ENCODE data around the gene TRIOBP. TPM values are rescaled to one million over a fixed set of nuclear protein-coding genes. Genes with fewer than 3 reads are reported as not detected.
A peak's percentile ranks its signal among the peaks of the same experiment; 100 is the strongest.

Gene TRIOBP
- total and polyA plus RNA-seq, 2 of the 13 experiments (the other 11 are each of a cell fraction or from before 2014, with no cell fraction given) = 6.1 to 15.4 TPM

GRCh38 chr22:37803639-37804351, 106.9 kb downstream of the TRIOBP start (continued):
- peak; percentile 85 for TF ChIP-seq ZNF232 (CRISPR knock-in tag; IDR thresholded peaks at IDR 0.05; ENCODE audit: borderline replicate concordance)
- no peak for TF ChIP-seq CTCF (CRISPR knock-in tag; IDR thresholded peaks at IDR 0.05)
- no peak for TF ChIP-seq KMT2A (CRISPR knock-in tag; IDR thresholded peaks at IDR 0.05)
- no peak for TF ChIP-seq STAG1 (CRISPR knock-in tag; IDR thresholded peaks at IDR 0.05)
- no peak for TF ChIP-seq ZNF589 (CRISPR knock-in tag; conservative IDR thresholded peaks at IDR 0.05)
- TF ChIP-seq NONO (IDR thresholded peaks at IDR 0.05) = no peak
- 0 out of 2 replicates have a peak, but pooled peaks have one; percentile 21 for TF ChIP-seq NONO (CRISPR knock-in tag; conservative IDR thresholded peaks at IDR 0.05)
- no peak for TF ChIP-seq ZNF644 (CRISPR knock-in tag; IDR thresholded peaks at IDR 0.05; ENCODE audit: low read depth)
- no peak for TF ChIP-seq FOXC1 (CRISPR knock-in tag; IDR thresholded peaks at IDR 0.05; ENCODE audit: borderline replicate concordance)
- TF ChIP-seq ZNF276 (CRISPR knock-in tag; IDR thresholded peaks at IDR 0.05; ENCODE audit: low read depth) = no peak
- TF ChIP-seq ZNF83 (CRISPR knock-in tag; IDR thresholded peaks at IDR 0.05; ENCODE audit: borderline replicate concordance) = no peak
- peak; percentile 96 for TF ChIP-seq ZSCAN29 (CRISPR knock-in tag; conservative IDR thresholded peaks at IDR 0.05)
- no peak for TF ChIP-seq NFATC3 (CRISPR knock-in tag; IDR thresholded peaks at IDR 0.05)
- TF ChIP-seq IRF1 (CRISPR knock-in tag; IDR thresholded peaks at IDR 0.05; ENCODE audit: low read depth) = 0 out of 2 replicates have a peak, but pooled peaks have one; percentile 23
- TF ChIP-seq HDAC1 (CRISPR knock-in tag; IDR thresholded peaks at IDR 0.05) = 0 out of 2 replicates have a peak, but pooled peaks have one; percentile 1
- TF ChIP-seq ZSCAN5A (CRISPR knock-in tag; IDR thresholded peaks at IDR 0.05; ENCODE audit: borderline replicate concordance) = no peak
- TF ChIP-seq MIXL1 (CRISPR knock-in tag; IDR thresholded peaks at IDR 0.05) = no peak
- no peak for TF ChIP-seq ZNF496 (CRISPR knock-in tag; IDR thresholded peaks at IDR 0.05; ENCODE audit: insufficient replicate concordance)
- TF ChIP-seq HMGXB4 (CRISPR knock-in tag; IDR thresholded peaks at IDR 0.05; ENCODE audit: borderline replicate concordance in 1 of 2, low read depth in 1 of 2) = no peak; a peak in 1 of 4 replicates
- no peak for TF ChIP-seq ZSCAN12 (CRISPR knock-in tag; IDR thresholded peaks at IDR 0.05)
- TF ChIP-seq LBX2 (CRISPR knock-in tag; IDR thresholded peaks at IDR 0.05; ENCODE audit: borderline replicate concordance) = no peak
